ENCODE results near the gene BSN. TPM values are rescaled to one million over a fixed set of nuclear protein-coding genes. Genes with fewer than 3 reads are reported as not detected.
"Not testable (repeated sequence)": the region's sequence is repeated elsewhere in the genome, so short reads cannot be mapped to it uniquely, and the experiment has no call there.

The BSN gene
- total RNA-seq, 1 experiment from 2014 or later, result 0.28 TPM

DNA sequence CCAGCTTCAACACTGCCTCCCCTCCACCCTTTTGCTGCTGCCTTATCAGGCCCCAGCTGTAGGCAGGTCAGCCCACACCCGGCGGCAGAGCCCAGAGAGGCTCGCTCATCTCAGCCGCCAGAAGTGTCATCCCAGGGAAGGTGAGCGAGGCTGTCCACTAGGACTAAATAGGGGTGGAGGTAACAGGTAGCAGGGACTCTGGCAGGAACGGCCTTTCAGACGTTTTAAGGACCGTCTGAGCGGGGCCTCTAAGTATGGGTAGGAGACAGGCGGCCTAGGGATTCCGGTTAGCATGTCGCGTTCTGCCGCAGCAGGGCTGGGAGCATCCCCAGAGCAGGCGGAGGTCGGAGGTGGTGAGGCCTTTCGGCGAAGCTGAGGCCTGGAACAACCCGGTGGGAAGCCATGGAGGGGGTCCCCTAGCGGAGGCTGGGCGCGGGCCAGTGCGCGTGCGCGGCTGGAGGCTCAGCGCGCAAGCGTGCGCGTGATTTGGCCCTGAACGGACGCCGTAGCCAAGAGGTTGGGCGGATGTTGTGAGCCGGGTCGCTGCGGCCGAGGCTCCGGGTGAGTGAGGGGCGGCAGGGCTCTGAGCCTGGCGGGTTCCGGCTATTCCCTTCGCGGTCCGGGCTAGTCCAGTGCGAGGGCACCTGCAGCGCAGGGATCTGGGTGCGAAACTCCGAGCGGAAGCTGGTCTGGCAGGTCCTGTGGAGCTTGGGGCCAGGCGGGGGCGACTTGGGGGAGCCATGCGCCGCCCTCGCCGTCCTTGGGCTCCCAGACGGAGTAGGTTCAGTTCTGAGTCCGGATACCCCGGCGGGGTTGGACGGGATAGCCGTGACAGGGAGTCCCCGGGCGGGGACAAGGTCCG is 135.0 kb downstream of the BSN start, which contains the start of the genes MST1 and RNF123:
MST1 (minus strand) TSS at position 429 of the 862 bp plus-strand sequence. CDS start 783 bp downstream, outside the sequence.
RNF123 (plus strand) TSS at position 512 of the 862 bp plus-strand sequence. CDS start 1,609 bp downstream, outside the sequence.
- H3K4me3 ChIP-seq, result peak within 1 kb of the TSS; percentile 95
- peaks cover 9% of the 10 kb centered on the region; the same call in 1 of the 2 replicates for H3K79me2 ChIP-seq (ENCODE audit: low read depth)
- ChIA-PET CTCF (no interaction called here), POLR2A (ENCODE audit: unreplicated experiment) (no interaction called here)
- no peaks in the 10 kb centered on the region for H3K9me2 ChIP-seq (ENCODE audit: insufficient read depth)
- H3K27me3 ChIP-seq (ENCODE audit: insufficient read depth, low read depth), result no peaks in the 10 kb centered on the region
- intact Hi-C loops (cut with micrococcal nuclease; ENCODE audit: unreplicated experiment), result no loop called here
- no peaks in the 10 kb centered on the region for H3K4me1 ChIP-seq (replicated peaks; ENCODE audit: insufficient read depth)
- peak within 1 kb of the TSS; percentile 21; the same call in 1 of the 2 replicates for H3K27ac ChIP-seq
- BruUV-seq (replicated peaks), result TSS peak; percentile 82
- H3K4me2 ChIP-seq, result peak within 1 kb of the TSS; percentile 74
- peak; percentile 61 to 88 for DNase-seq
- H2AFZ ChIP-seq, result peak within 1 kb of the TSS; percentile 78
- no peaks in the 10 kb centered on the region for H3F3A ChIP-seq (ENCODE audit: insufficient read depth, low read depth)
- no peaks in the 10 kb centered on the region; the same call in 1 of the 2 replicates for H3K36me3 ChIP-seq (ENCODE audit: low read depth)
- H3K9me3 ChIP-seq (ENCODE audit: insufficient read depth, low read depth), result no peaks in the 10 kb centered on the region
- no peaks in the 10 kb centered on the region for H4K20me1 ChIP-seq (ENCODE audit: insufficient read depth)
- TF ChIP-seq CTCF (conservative IDR thresholded peaks at IDR 0.05) (no peak; the same call in 1 of the 2 replicates), EZH2 (IDR thresholded peaks at IDR 0.05; ENCODE audit: low read depth) (no peak)

DNA sequence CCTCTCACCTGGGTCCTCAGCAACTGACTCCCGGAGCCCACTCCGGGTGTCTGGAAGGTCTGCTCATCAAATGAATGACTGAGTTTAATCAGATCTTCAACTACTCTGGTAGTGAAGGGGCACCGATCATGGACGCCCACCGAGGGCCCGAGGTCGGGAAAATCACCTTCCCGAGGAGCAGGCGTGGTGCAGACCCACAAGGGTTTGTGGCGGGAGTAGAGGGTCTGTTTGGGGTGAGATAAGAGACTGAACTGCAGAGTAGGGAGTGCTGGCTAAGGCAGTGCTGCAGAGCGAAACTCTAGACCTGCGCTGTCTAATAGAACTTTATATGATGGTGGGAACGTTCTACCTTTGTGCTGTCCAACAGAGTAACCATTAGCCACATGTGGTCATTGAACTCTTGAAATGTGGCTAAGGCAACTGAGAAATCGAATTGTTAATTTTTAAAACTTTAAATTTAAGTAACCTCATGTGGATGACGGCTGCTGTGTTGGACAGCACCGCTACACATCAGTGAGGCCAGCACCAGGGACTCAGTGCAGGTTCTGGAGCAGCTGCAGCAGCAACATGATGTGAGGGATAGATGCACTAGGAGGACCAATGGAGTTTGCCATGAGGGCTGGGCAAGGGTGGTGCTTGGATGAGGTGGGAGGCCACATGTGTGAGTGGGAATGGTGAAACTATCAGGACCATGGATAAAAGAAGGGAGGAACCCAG is 135.8 kb downstream of the BSN start:
- H3K27ac ChIP-seq; DNase-seq; POLR2A ChIA-PET (ENCODE audit: unreplicated experiment); H3K36me3 ChIP-seq (ENCODE audit: low read depth); CTCF ChIA-PET; H4K20me1 ChIP-seq (ENCODE audit: insufficient read depth); H3F3A ChIP-seq (ENCODE audit: insufficient read depth, low read depth); H3K79me2 ChIP-seq (ENCODE audit: low read depth); H3K27me3 ChIP-seq (ENCODE audit: insufficient read depth, low read depth); H3K4me1 ChIP-seq (replicated peaks; ENCODE audit: insufficient read depth); BruUV-seq (replicated peaks); intact Hi-C loops (cut with micrococcal nuclease; ENCODE audit: unreplicated experiment); H3K9me3 ChIP-seq (ENCODE audit: insufficient read depth, low read depth); H3K9me2 ChIP-seq (ENCODE audit: insufficient read depth): not testable (repeated sequence)
- peak overlapping the region; percentile 95 for H3K4me3 ChIP-seq
- peak overlapping the region; percentile 74 for H3K4me2 ChIP-seq
- peak overlapping the region; percentile 78 for H2AFZ ChIP-seq

GRCh38 chr3:49690856-49691255 is 136.6 kb downstream of the BSN start:
- H3K36me3 ChIP-seq (ENCODE audit: low read depth); intact Hi-C loops (cut with micrococcal nuclease; ENCODE audit: unreplicated experiment); H3K4me1 ChIP-seq (replicated peaks; ENCODE audit: insufficient read depth); H3K9me2 ChIP-seq (ENCODE audit: insufficient read depth); DNase-seq; H3K27me3 ChIP-seq (ENCODE audit: insufficient read depth, low read depth); H3K79me2 ChIP-seq (ENCODE audit: low read depth); H2AFZ ChIP-seq; BruUV-seq (replicated peaks); H4K20me1 ChIP-seq (ENCODE audit: insufficient read depth); H3F3A ChIP-seq (ENCODE audit: insufficient read depth, low read depth); POLR2A ChIA-PET (ENCODE audit: unreplicated experiment); H3K9me3 ChIP-seq (ENCODE audit: insufficient read depth, low read depth); H3K27ac ChIP-seq; CTCF ChIA-PET: not testable (repeated sequence)
- Histone ChIP-seq H3K4me3 (peak overlapping the region; percentile 95; the same call in 1 of the 2 replicates), H3K4me2 (peak overlapping the region; percentile 74)

GRCh38 chr3:49691481-49691880 is 137.2 kb downstream of the BSN start:
- POLR2A ChIA-PET (ENCODE audit: unreplicated experiment); CTCF ChIA-PET; H3F3A ChIP-seq (ENCODE audit: insufficient read depth, low read depth); H3K27me3 ChIP-seq (ENCODE audit: insufficient read depth, low read depth); H3K9me3 ChIP-seq (ENCODE audit: insufficient read depth, low read depth); H3K4me3 ChIP-seq; H4K20me1 ChIP-seq (ENCODE audit: insufficient read depth); H3K4me1 ChIP-seq (replicated peaks; ENCODE audit: insufficient read depth); DNase-seq; H3K4me2 ChIP-seq; H3K79me2 ChIP-seq (ENCODE audit: low read depth); H3K36me3 ChIP-seq (ENCODE audit: low read depth); H3K27ac ChIP-seq; H2AFZ ChIP-seq; BruUV-seq (replicated peaks); H3K9me2 ChIP-seq (ENCODE audit: insufficient read depth); intact Hi-C loops (cut with micrococcal nuclease; ENCODE audit: unreplicated experiment): not testable (repeated sequence)

- POLR2A ChIA-PET (ENCODE audit: unreplicated experiment); H3K27ac ChIP-seq; H3K4me3 ChIP-seq; H4K20me1 ChIP-seq (ENCODE audit: insufficient read depth); BruUV-seq (replicated peaks); H3K4me2 ChIP-seq; H3F3A ChIP-seq (ENCODE audit: insufficient read depth, low read depth); H3K36me3 ChIP-seq (ENCODE audit: low read depth); H3K27me3 ChIP-seq (ENCODE audit: insufficient read depth, low read depth); CTCF ChIA-PET; DNase-seq; H3K79me2 ChIP-seq (ENCODE audit: low read depth); H3K9me3 ChIP-seq (ENCODE audit: insufficient read depth, low read depth); intact Hi-C loops (cut with micrococcal nuclease; ENCODE audit: unreplicated experiment); H3K4me1 ChIP-seq (replicated peaks; ENCODE audit: insufficient read depth); H3K9me2 ChIP-seq (ENCODE audit: insufficient read depth); H2AFZ ChIP-seq: not testable (repeated sequence)
Measured at GRCh38 chr3:49694409-49695070, 140.3 kb downstream of the BSN start.

DNA sequence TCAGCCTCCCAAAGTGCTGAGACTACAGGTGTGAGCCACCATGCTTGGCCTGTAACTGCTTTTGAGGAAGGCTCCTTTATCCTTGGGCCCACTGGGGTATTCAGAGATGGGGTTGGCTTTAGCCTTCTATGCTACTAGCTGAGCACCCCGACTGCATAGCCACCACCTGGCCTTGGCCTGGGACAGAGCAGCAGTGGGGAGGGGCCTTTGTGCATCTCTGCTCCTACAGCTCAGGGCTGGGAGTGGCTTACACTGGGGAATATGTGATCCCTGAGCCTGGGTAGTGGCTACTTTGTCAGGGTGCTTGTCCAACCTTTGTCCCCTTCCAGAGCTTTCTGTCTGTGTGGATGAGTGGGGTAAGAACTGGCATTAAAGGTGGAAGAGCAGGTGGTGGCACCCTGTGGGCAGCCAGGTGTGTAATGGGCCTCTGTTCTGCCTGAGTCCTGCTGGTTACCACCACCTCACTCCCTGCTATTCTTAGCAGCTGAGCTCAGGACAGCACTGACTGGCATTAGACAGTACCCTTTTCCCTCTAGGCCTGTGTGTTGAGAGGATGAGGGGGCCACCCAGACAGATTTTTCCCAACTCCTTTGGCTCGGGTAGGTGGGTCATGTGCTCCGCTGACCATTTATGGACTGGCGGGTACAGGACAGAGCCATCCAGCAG is 141.2 kb downstream of the BSN start:
- POLR2A ChIA-PET (ENCODE audit: unreplicated experiment); intact Hi-C loops (cut with micrococcal nuclease; ENCODE audit: unreplicated experiment): not testable (repeated sequence)

More for the DNA sequence above, 141.2 kb downstream of the BSN start:
- H3K27ac ChIP-seq; H3K36me3 ChIP-seq (ENCODE audit: low read depth); H2AFZ ChIP-seq; H3F3A ChIP-seq (ENCODE audit: insufficient read depth, low read depth); H3K9me2 ChIP-seq (ENCODE audit: insufficient read depth); DNase-seq; H4K20me1 ChIP-seq (ENCODE audit: insufficient read depth); BruUV-seq (replicated peaks); H3K9me3 ChIP-seq (ENCODE audit: insufficient read depth, low read depth); H3K4me2 ChIP-seq; H3K79me2 ChIP-seq (ENCODE audit: low read depth); H3K4me3 ChIP-seq; CTCF ChIA-PET; H3K4me1 ChIP-seq (replicated peaks; ENCODE audit: insufficient read depth); H3K27me3 ChIP-seq (ENCODE audit: insufficient read depth, low read depth): not testable (repeated sequence)
